Astrocyte of the cerebellum (primary cell): Measurements from ENCODE around the gene MYMK.

ENCODE experiments used
- DNase-seq: peaks from one replicate; pipeline ENCODE4 v3.0.0-alpha.2; 2011; ENCODE audit warnings: low read depth
- H3K4me3 ChIP-seq: 2 replicates; pipeline ENCODE4 v1.5.1; 2011; ENCODE audit warnings: mild to moderate bottlenecking, low read depth, low read length, moderate library complexity
- CTCF ChIP-seq: IDR thresholded peaks from 2 replicates; pipeline ENCODE4 v1.5.1; 2012; ENCODE audit warnings: low read length, low read depth, moderate library complexity, mild to moderate bottlenecking; ENCODE audit errors: missing control alignments
- in situ Hi-C: cut with HindIII; loops from 2 replicates; pipeline ENCODE4 v1.10.0; 2017; ENCODE audit warnings: low sequenced_read_pairs

The MYMK gene

GRCh38 chr9:133557581-133557980, 32.8 kb upstream of the MYMK start:
- DNase-seq = no peak
- no peak for TF ChIP-seq CTCF
- in situ Hi-C loops = no loop called here
- H3K4me3 ChIP-seq = no peak overlapping the region

GRCh38 chr9:133556354-133556753, 31.6 kb upstream of the MYMK start:
- in situ Hi-C loops = no loop called here
- H3K4me3 ChIP-seq = no peak overlapping the region
- no peak for DNase-seq
- TF ChIP-seq CTCF = no peak

- no peak for TF ChIP-seq CTCF
- no peak for DNase-seq
- H3K4me3 ChIP-seq = no peak overlapping the region
- in situ Hi-C loops = no loop called here
Observed at GRCh38 chr9:133554729-133555128, 30.0 kb upstream of the MYMK start.

GRCh38 chr9:133553973-133554713, 29.4 kb upstream of the MYMK start:
- no peak overlapping the region for H3K4me3 ChIP-seq
- no peak for DNase-seq
- in situ Hi-C loops = no loop called here
- no peak for TF ChIP-seq CTCF

- in situ Hi-C loops = no loop called here
- no peak for DNase-seq
- no peak for TF ChIP-seq CTCF
- no peak overlapping the region for H3K4me3 ChIP-seq
Observed at GRCh38 chr9:133553123-133553522, 28.4 kb upstream of the MYMK start.

GRCh38 chr9:133552236-133552635, 27.5 kb upstream of the MYMK start:
- no peak for TF ChIP-seq CTCF
- in situ Hi-C loops = no loop called here
- no peak overlapping the region for H3K4me3 ChIP-seq
- DNase-seq = no peak
